A549 (cell line): ENCODE measurements around the gene TNRC6B. TPM values are rescaled to one million over a fixed set of nuclear protein-coding genes. Genes with fewer than 3 reads are reported as not detected.
A peak's percentile ranks its signal among the peaks of the same experiment; 100 is the strongest.

Experiments used
- ATAC-seq, 2 experiments: fragments of 200-7000 bp in 1 of 2; fragments of >200 bp in 1 of 2; cut with Nextera tagmentation in 1 of 2; cut with Tn5 transposase in 1 of 2; 3 replicates each; pipeline versions ENCODE4 v1.8.0 to v1.9.1; 2018 to 2020; ENCODE audit warnings: mild to moderate bottlenecking in 1 of 2, moderate library complexity in 1 of 2
- CTCF ChIA-PET: fragments of 300-600 bp; sonication (Branson Sonifier 250); formaldehyde crosslinking; extraction: SDS; loops from one replicate; lab custom pipeline; 2021; ENCODE audit warnings: antibody characterized with exemption, inconsistent platforms; lab: Yijun Ruan, JAX
- POLR2A ChIA-PET: fragments of 350-600 bp; formaldehyde crosslinking; extraction: SDS; loops from one replicate; lab custom pipeline; 2021; ENCODE audit warnings: antibody characterized with exemption, inconsistent platforms; lab: Yijun Ruan, JAX
- DNase-seq, 2 experiments: peaks; one replicate each; pipeline versions ENCODE4 v3.0.0 to v3.0.0-alpha.2; 2011 to 2016; ENCODE audit warnings: low read depth in 1 of 2, low spot score in 1 of 2
- FAIRE-seq: peaks from 2 replicates; lab custom pipeline; 2011; peaks lifted over from hg19 to GRCh38; lab: Jason Lieb, UNC
- H3K27ac ChIP-seq, 2 experiments: fragments of >200 bp; sonication (Bioruptor Twin); formaldehyde crosslinking; 3 replicates each; pipeline ENCODE4 v1.5.1; 2016 to 2017
- H3K4me1 ChIP-seq: fragments of >200 bp; sonication (Bioruptor Twin); formaldehyde crosslinking; 3 replicates; pipeline ENCODE4 v1.6.1; 2016
- H3K4me2 ChIP-seq: fragments of >200 bp; sonication (Bioruptor Twin); formaldehyde crosslinking; 3 replicates; pipeline ENCODE4 v1.6.1; 2016
- H3K4me3 ChIP-seq: fragments of >200 bp; sonication (Bioruptor Twin); formaldehyde crosslinking; 3 replicates; pipeline ENCODE4 v1.5.1; 2016
- H3K9me3 ChIP-seq: fragments of >200 bp; sonication (Bioruptor Twin); formaldehyde crosslinking; 3 replicates; pipeline ENCODE4 v1.6.1; 2016
- ATOH8 ChIP-seq: fragments of 250-450 bp; sonication (Bioruptor Pico); IDR thresholded peaks from 2 replicates; pipeline ENCODE4 v1.5.0; 2020; ENCODE audit warnings: low read depth, mild to moderate bottlenecking, moderate library complexity
- BCL3 ChIP-seq: fragments of >200 bp; sonication (Bioruptor Twin); formaldehyde crosslinking; IDR thresholded peaks from 3 replicates; pipeline ENCODE4 v1.6.1; 2016
- BHLHE40 ChIP-seq: IDR thresholded peaks from 2 replicates; pipeline ENCODE4 v1.6.1; 2012; ENCODE audit warnings: low read depth, low read length, inconsistent platforms
- CBX2 ChIP-seq: fragments of 200-600 bp; sonication (generic); IDR thresholded peaks from 2 replicates; pipeline ENCODE4 v1.6.1; 2016; ENCODE audit warnings: low read depth, mild to moderate bottlenecking, borderline replicate concordance
- CBX8 ChIP-seq: fragments of 200-600 bp; sonication (generic); IDR thresholded peaks from 2 replicates; pipeline ENCODE4 v1.6.1; 2016
- CEBPB ChIP-seq, 2 experiments: fragments of >200 bp in 1 of 2; sonication (Bioruptor Twin) in 1 of 2; formaldehyde crosslinking in 1 of 2; IDR thresholded peaks; 2 replicates each; pipeline ENCODE4 v1.6.1; 2012 to 2016
- CTCF ChIP-seq: fragments of >200 bp; sonication (Bioruptor Twin); formaldehyde crosslinking; IDR thresholded peaks from 3 replicates; pipeline ENCODE4 v1.5.1; 2016
- E2F6 ChIP-seq: IDR thresholded peaks from 2 replicates; pipeline ENCODE4 v1.6.1; 2012; ENCODE audit warnings: low read depth, borderline replicate concordance
- EP300 ChIP-seq, 2 experiments: fragments of >200 bp; sonication (Bioruptor Twin); formaldehyde crosslinking; IDR thresholded peaks; 2 replicates in 1 of 2; 3 replicates in 1 of 2; pipeline ENCODE4 v1.6.1; 2016 to 2017
- FOSB ChIP-seq: fragments of 250-450 bp; sonication (Bioruptor Pico); IDR thresholded peaks from 2 replicates; pipeline ENCODE4 v1.5.0; 2020; ENCODE audit warnings: mild to moderate bottlenecking, moderate library complexity
- FOXS1 ChIP-seq: fragments of 250-450 bp; sonication (Bioruptor Pico); IDR thresholded peaks from 2 replicates; pipeline ENCODE4 v1.5.0; 2020; ENCODE audit warnings: mild to moderate bottlenecking, moderate library complexity
- HMGXB4 ChIP-seq: fragments of 250-450 bp; sonication (Bioruptor Pico); IDR thresholded peaks from 2 replicates; pipeline ENCODE4 v1.5.0; 2021; ENCODE audit warnings: mild to moderate bottlenecking, moderate library complexity, borderline replicate concordance
- HOXA7 ChIP-seq: fragments of 250-450 bp; sonication (Bioruptor Pico); IDR thresholded peaks from 2 replicates; pipeline ENCODE4 v1.5.0; 2020; ENCODE audit warnings: mild to moderate bottlenecking, moderate library complexity
- HOXB13 ChIP-seq: fragments of 250-450 bp; sonication (Bioruptor Pico); IDR thresholded peaks from 2 replicates; pipeline ENCODE4 v1.5.0; 2020; ENCODE audit warnings: low read depth, mild to moderate bottlenecking, moderate library complexity
- HOXB5 ChIP-seq: fragments of 250-450 bp; sonication (Bioruptor Pico); IDR thresholded peaks from 2 replicates; pipeline ENCODE4 v1.5.0; 2020; ENCODE audit warnings: mild to moderate bottlenecking, moderate library complexity
- KDM5A ChIP-seq: fragments of 200-600 bp; sonication (generic); IDR thresholded peaks from 2 replicates; pipeline ENCODE4 v1.6.1; 2016; ENCODE audit warnings: antibody characterized with exemption, mild to moderate bottlenecking
- MAX ChIP-seq: IDR thresholded peaks from 2 replicates; pipeline ENCODE4 v1.6.1; 2012
- MAZ ChIP-seq: fragments of 150-350 bp; IDR thresholded peaks from 2 replicates; pipeline ENCODE4 v1.6.1; 2014; ENCODE audit warnings: antibody characterized with exemption, low read depth, low read length, borderline replicate concordance
- NFE2L2 ChIP-seq: fragments of 150-350 bp; conservative IDR thresholded peaks from 2 replicates; pipeline ENCODE4 v1.6.1; 2014; ENCODE audit warnings: low read length
- NPAS2 ChIP-seq: fragments of 250-450 bp; sonication (Bioruptor Pico); IDR thresholded peaks from 2 replicates; pipeline ENCODE4 v1.8.0; 2022; ENCODE audit warnings: mild to moderate bottlenecking, moderate library complexity, borderline replicate concordance
- RFX5 ChIP-seq: fragments of 450-650 bp; IDR thresholded peaks from 2 replicates; pipeline ENCODE4 v1.7.1; 2014; ENCODE audit warnings: antibody characterized with exemption, mild to moderate bottlenecking, moderate library complexity
- RNF2 ChIP-seq: fragments of 200-600 bp; sonication (generic); IDR thresholded peaks from 2 replicates; pipeline ENCODE4 v1.6.1; 2016; ENCODE audit warnings: low read depth, mild to moderate bottlenecking, antibody characterized with exemption, moderate library complexity, borderline replicate concordance
- SREBF2 ChIP-seq: fragments of 450-650 bp; IDR thresholded peaks from 2 replicates; pipeline ENCODE4 v1.6.1; 2014; ENCODE audit warnings: mild to moderate bottlenecking, moderate library complexity
- TP53 ChIP-seq: fragments of 250-450 bp; sonication (Bioruptor Pico); IDR thresholded peaks from 2 replicates; pipeline ENCODE4 v1.5.0; 2021; ENCODE audit warnings: mild to moderate bottlenecking, moderate library complexity
- USF2 ChIP-seq: fragments of 450-650 bp; IDR thresholded peaks from 2 replicates; pipeline ENCODE4 v1.6.1; 2014; ENCODE audit warnings: antibody characterized with exemption
- ZC3H11A ChIP-seq: fragments of 450-650 bp; IDR thresholded peaks from 2 replicates; pipeline ENCODE4 v1.6.1; 2014; ENCODE audit warnings: antibody characterized with exemption, mild to moderate bottlenecking
- ZNF302 ChIP-seq: fragments of 250-450 bp; sonication (Bioruptor Pico); IDR thresholded peaks from 2 replicates; pipeline ENCODE4 v1.9.0; 2021; ENCODE audit warnings: inconsistent platforms, mild to moderate bottlenecking, moderate library complexity
- WGBS: methylation state at CpG from one replicate; pipeline ENCODE4 v1.1.6; 2017; ENCODE audit errors: missing lambda C conversion rate; 5-methylcytosine and 5-hydroxymethylcytosine counted together
- polyA plus RNA-seq, 4 experiments: library from polyadenylated mRNA; depleted of rRNA in 3 of 4; stranded (reverse); fragments of >200 nt; fragmentation: RNase III in 1 of 4; extraction: RNeasy Plus Mini Kit Qiagen cat#74134 plus additional on column Dnase treatment in 1 of 4; gene quantifications; 2 replicates in 3 of 4; 3 replicates in 1 of 4; pipeline ENCODE4 v1.2.3, GENCODE V29; 2011 to 2017

The TNRC6B gene
- polyA plus RNA-seq, 2 of the 4 experiments (the other 2 are of a cell fraction): 4.9 to 5.0 TPM

GRCh38 chr22:40177738-40178416, at the start of gene TNRC6B (continued):
- TF ChIP-seq HOXB13 (CRISPR knock-in tag): no peak
- TF ChIP-seq NPAS2 (CRISPR knock-in tag): no peak
- TF ChIP-seq TP53: no peak
- peak; percentile 86 for TF ChIP-seq USF2
- no peak for TF ChIP-seq E2F6
- 0 out of 2 replicates have a peak, but pooled peaks have one; percentile 39 for TF ChIP-seq HOXB5
- TF ChIP-seq NFE2L2: no peak
- no peak for TF ChIP-seq SREBF2
- no peak for TF ChIP-seq CBX2
- no peak for TF ChIP-seq HMGXB4 (CRISPR knock-in tag)
- TF ChIP-seq BCL3: peak; percentile 87; the same call in 2 of the 3 replicates
- no peak for TF ChIP-seq ATOH8 (CRISPR knock-in tag)
- no peak for TF ChIP-seq ZC3H11A
- TF ChIP-seq KDM5A: no peak
- no peak for TF ChIP-seq EP300 (IDR thresholded peaks at IDR 0.05)
- no peak for TF ChIP-seq CBX8
- TF ChIP-seq RNF2: no peak
- TF ChIP-seq ZNF302 (CRISPR knock-in tag): 0 out of 2 replicates have a peak, but pooled peaks have one; percentile 27
- TF ChIP-seq BHLHE40: no peak
- TF ChIP-seq FOXS1 (CRISPR knock-in tag): no peak
- TF ChIP-seq RFX5: no peak
- no peak for TF ChIP-seq MAZ
- no peak for TF ChIP-seq HOXA7 (CRISPR knock-in tag)

GRCh38 chr22:40128989-40129388, 48.7 kb upstream of the TNRC6B start:
- DNase-seq (no peak), ATAC-seq (no peak), FAIRE-seq (no peak)
- 78% methylated on average over 4 of the region's 4 CpGs for WGBS
- no peaks in the 10 kb centered on the region for H3K9me3 ChIP-seq
- ChIA-PET POLR2A (no interaction called here), CTCF (no interaction called here)
- H3K4me3 ChIP-seq: no peak overlapping the region
- H3K4me1 ChIP-seq: no peaks in the 10 kb centered on the region
- TF ChIP-seq CTCF: no peak
- no peak for TF ChIP-seq FOSB (CRISPR knock-in tag)
- no peak for TF ChIP-seq MAX
- TF ChIP-seq USF2: no peak
- TF ChIP-seq E2F6: no peak
- no peak for TF ChIP-seq MAZ
- no peak for TF ChIP-seq CEBPB (IDR thresholded peaks at IDR 0.05)
- no peak overlapping the region for H3K4me2 ChIP-seq
- no peak overlapping the region for H3K27ac ChIP-seq
